Measurements from ENCODE around the gene FOXD2. TPM values are rescaled to one million over a fixed set of nuclear protein-coding genes. Genes with fewer than 3 reads are reported as not detected.

FOXD2 gene
- polyA plus RNA-seq, 3 donors = 0.03 to 0.11 TPM; not detected in 1

- H3K27me3 Mint-ChIP-seq (ENCODE audit: low read depth in 3 of 3) = peaks cover 5 to 10% (median 6%) of the 10 kb centered on the region in 3 donors
- TF ChIP-seq CTCF (IDR thresholded peaks at IDR 0.05) = no peak
- Histone ChIP-seq H3K36me3 (replicated peaks in 1 of 2; ENCODE audit: control insufficient read depth in 1 of 2, insufficient read depth in 2 of 2, low read length in 2 of 2) (no peaks in the 10 kb centered on the region), H2AFZ (ENCODE audit: insufficient read depth, low read depth, low read length, poor library complexity, severe bottlenecking) (no peak overlapping the region), H3K79me2 (ENCODE audit: insufficient read depth, low read length) (no peaks in the 10 kb centered on the region), H3K4me1 (ENCODE audit: control insufficient read depth in 1 of 2, insufficient read depth in 2 of 2, low read length in 2 of 2) (peaks cover 13 to 32% of the 10 kb centered on the region in 2 donors), H4K20me1 (ENCODE audit: insufficient read depth, low read length) (no peaks in the 10 kb centered on the region), H3K27me3 (ENCODE audit: control insufficient read depth in 2 of 2, insufficient read depth in 2 of 2, low read length in 2 of 2) (peaks cover 84 to 91% of the 10 kb centered on the region in 2 donors), H3K9ac (ENCODE audit: insufficient read depth, low read length, poor library complexity, severe bottlenecking) (no peak overlapping the region), H3K27ac (ENCODE audit: low read depth in 1 of 2, low read length in 2 of 2) (no peak overlapping the region), H3K4me3 (replicated peaks in 1 of 3; ENCODE audit: low read depth in 2 of 3, low read length in 3 of 3) (no peak overlapping the region), H3K9me3 (replicated peaks in 1 of 2; ENCODE audit: control insufficient read depth in 1 of 2, insufficient read depth in 1 of 2, low read length in 2 of 2) (peaks cover 0 to 52% of the 10 kb centered on the region in 2 donors), H3K4me2 (replicated peaks; ENCODE audit: extremely low read depth, low read length, poor library complexity, severe bottlenecking) (no peak overlapping the region)
- DNase-seq = no peak
- peaks cover 11 to 16% of the 10 kb centered on the region in 2 donors for H3K36me3 Mint-ChIP-seq
- peaks cover 0 to 33% (median 28%) of the 10 kb centered on the region in 7 donors for H3K9me3 Mint-ChIP-seq
- no peak overlapping the region for H3K4me3 Mint-ChIP-seq
- 67% methylated on average over 3 of the region's 9 CpGs for WGBS (ENCODE audit: insufficient coverage)
- peaks cover 27% of the 10 kb centered on the region for H3K4me1 Mint-ChIP-seq
- intact Hi-C loops (cut with micrococcal nuclease) = no loop called here
- no peak overlapping the region for H3K27ac Mint-ChIP-seq
Observed at GRCh38 chr1:47442842-47443529, 5.1 kb downstream of the FOXD2 start.

- Histone ChIP-seq H3K79me2 (ENCODE audit: insufficient read depth, low read length) (no peaks in the 10 kb centered on the region), H4K20me1 (ENCODE audit: insufficient read depth, low read length) (no peaks in the 10 kb centered on the region), H3K4me2 (replicated peaks; ENCODE audit: extremely low read depth, low read length, poor library complexity, severe bottlenecking) (no peak overlapping the region), H3K27me3 (ENCODE audit: control insufficient read depth in 2 of 2, insufficient read depth in 2 of 2, low read length in 2 of 2) (peaks cover 91 to 95% of the 10 kb centered on the region in 2 donors), H3K9ac (ENCODE audit: insufficient read depth, low read length, poor library complexity, severe bottlenecking) (no peak overlapping the region), H3K27ac (ENCODE audit: low read depth in 1 of 2, low read length in 2 of 2) (no peak overlapping the region), H3K36me3 (replicated peaks in 1 of 2; ENCODE audit: control insufficient read depth in 1 of 2, insufficient read depth in 2 of 2, low read length in 2 of 2) (no peaks in the 10 kb centered on the region), H3K4me1 (ENCODE audit: control insufficient read depth in 1 of 2, insufficient read depth in 2 of 2, low read length in 2 of 2) (peaks cover 13 to 25% of the 10 kb centered on the region in 2 donors), H3K4me3 (replicated peaks in 1 of 3; ENCODE audit: low read depth in 2 of 3, low read length in 3 of 3) (no peak overlapping the region), H3K9me3 (replicated peaks in 1 of 2; ENCODE audit: control insufficient read depth in 1 of 2, insufficient read depth in 1 of 2, low read length in 2 of 2) (peaks cover 0 to 57% of the 10 kb centered on the region in 2 donors), H2AFZ (ENCODE audit: insufficient read depth, low read depth, low read length, poor library complexity, severe bottlenecking) (no peak overlapping the region)
- H3K36me3 Mint-ChIP-seq = peaks cover 11 to 16% of the 10 kb centered on the region in 2 donors
- H3K9me3 Mint-ChIP-seq = peaks cover 0 to 31% (median 26%) of the 10 kb centered on the region in 7 donors
- intact Hi-C loops (cut with micrococcal nuclease) = no loop called here
- peaks cover 9 to 11% (median 10%) of the 10 kb centered on the region in 3 donors for H3K27me3 Mint-ChIP-seq (ENCODE audit: low read depth in 3 of 3)
- peak overlapping the region in 1 of 7 donors; percentile 73 for H3K27ac Mint-ChIP-seq
- no peak overlapping the region for H3K4me3 Mint-ChIP-seq
- no peak for DNase-seq
- peaks cover 24% of the 10 kb centered on the region for H3K4me1 Mint-ChIP-seq
- no peak for TF ChIP-seq CTCF (IDR thresholded peaks at IDR 0.05)
- 2% methylated on average over 15 of the region's 45 CpGs for WGBS (ENCODE audit: insufficient coverage)
Observed at GRCh38 chr1:47443530-47444296, 5.9 kb downstream of the FOXD2 start.
